ENCODE results near the gene SNF8.

- TF ChIP-seq POLR2A (IDR thresholded peaks at IDR 0.05; ENCODE audit: low read depth, low read length) (no peak), CTCF (conservative IDR thresholded peaks at IDR 0.05; ENCODE audit: low read depth, low read length) (no peak), RAD21 (IDR thresholded peaks at IDR 0.05; ENCODE audit: low read length) (no peak), FOS (IDR thresholded peaks at IDR 0.05; ENCODE audit: low read depth, low read length) (no peak), MXI1 (IDR thresholded peaks at IDR 0.05; ENCODE audit: borderline replicate concordance, low read depth, low read length) (no peak), ELK1 (IDR thresholded peaks at IDR 0.05; ENCODE audit: borderline replicate concordance, low read depth, low read length) (no peak), SMC3 (IDR thresholded peaks at IDR 0.05; ENCODE audit: low read depth, low read length) (no peak), MAZ (IDR thresholded peaks at IDR 0.05; ENCODE audit: borderline replicate concordance, low read depth, low read length) (no peak), MAFK (IDR thresholded peaks at IDR 0.05; ENCODE audit: low read depth, low read length) (no peak), RFX5 (IDR thresholded peaks at IDR 0.05; ENCODE audit: low read depth, low read length) (no peak)
These were observed 8.3 kb upstream of the SNF8 start for GRCh38 chr17:48952904-48953303.
